RCC 7860 (cell line): ENCODE results near the gene GLDC.
A peak's percentile ranks its signal among the peaks of the same experiment; 100 is the strongest.
"Not testable (repeated sequence)": the region's sequence is repeated elsewhere in the genome, so short reads cannot be mapped to it uniquely, and the experiment has no call there.

Source experiments
- DNase-seq: peaks from one replicate; pipeline ENCODE4 v3.0.0-alpha.2; 2015; ENCODE audit warnings: low spot score
- FAIRE-seq: peaks from 2 replicates; lab custom pipeline; 2012; peaks lifted over from hg19 to GRCh38; lab: Jason Lieb, UNC

Gene GLDC

DNA sequence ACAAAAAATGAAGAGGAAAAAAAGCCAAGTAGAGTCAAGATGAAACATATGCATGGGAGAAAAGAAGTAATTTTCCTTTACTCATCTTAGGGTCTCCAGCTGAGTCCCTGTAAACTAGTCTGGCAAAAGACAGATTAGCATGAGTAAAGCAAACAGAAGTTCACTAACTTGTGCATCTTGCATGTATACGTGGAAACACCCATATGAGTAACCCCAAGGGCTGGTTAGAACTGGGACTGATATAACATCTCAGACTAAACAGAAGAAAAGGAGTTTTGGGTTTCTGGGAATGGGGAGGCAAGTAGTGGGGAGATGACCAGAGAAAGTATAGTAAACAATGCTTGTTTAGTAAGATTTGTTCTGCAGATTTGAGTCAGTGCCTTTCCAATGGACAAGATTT is 20.1 kb upstream of the GLDC start:
- DNase-seq = no peak
- FAIRE-seq = no peak

DNA sequence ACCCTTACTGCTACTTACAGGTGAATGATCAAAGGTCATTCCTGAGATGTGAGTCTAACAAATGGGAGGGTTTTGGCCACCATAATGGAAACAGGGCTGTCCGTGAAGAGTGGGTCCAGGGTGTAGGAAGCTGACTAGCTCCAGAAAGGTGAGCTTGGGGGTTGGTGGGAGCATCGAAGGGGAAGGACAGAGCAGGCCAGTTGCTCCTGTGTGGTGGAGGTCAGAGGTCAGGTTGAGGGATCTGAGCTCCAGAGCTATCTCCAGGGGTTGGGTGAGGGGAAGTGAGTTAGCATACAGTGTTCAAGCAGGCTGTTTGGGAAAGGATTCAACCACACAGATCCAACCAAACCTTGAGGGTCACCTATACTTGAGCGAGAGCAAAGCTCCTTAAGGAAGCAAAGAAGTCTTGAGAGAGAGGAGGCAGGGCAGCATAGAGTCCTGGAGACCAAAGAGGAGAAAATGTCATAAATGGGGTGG is 18.7 kb upstream of the GLDC start:
- FAIRE-seq = no peak
- no peak for DNase-seq

DNA sequence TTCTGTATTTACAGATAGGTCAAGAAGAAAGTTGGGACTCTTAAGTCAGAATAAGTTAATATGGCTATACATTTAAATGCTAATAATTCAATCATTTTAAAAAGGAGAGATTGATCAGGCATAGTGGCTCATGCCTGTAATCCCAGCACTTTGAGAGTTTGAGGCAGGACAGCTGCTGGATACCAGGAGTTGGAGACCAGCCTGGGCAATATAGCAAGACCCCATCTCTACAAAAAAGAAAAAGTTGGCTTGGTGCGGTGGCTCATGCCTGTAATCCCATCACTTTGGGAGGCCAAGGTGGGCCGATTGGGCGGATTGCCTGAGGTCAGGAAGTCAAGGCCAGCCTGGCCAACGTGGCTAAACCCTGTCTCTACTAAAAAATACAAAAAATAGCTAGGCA is 15.0 kb upstream of the GLDC start:
- no peak for DNase-seq
- FAIRE-seq = no peak

DNA sequence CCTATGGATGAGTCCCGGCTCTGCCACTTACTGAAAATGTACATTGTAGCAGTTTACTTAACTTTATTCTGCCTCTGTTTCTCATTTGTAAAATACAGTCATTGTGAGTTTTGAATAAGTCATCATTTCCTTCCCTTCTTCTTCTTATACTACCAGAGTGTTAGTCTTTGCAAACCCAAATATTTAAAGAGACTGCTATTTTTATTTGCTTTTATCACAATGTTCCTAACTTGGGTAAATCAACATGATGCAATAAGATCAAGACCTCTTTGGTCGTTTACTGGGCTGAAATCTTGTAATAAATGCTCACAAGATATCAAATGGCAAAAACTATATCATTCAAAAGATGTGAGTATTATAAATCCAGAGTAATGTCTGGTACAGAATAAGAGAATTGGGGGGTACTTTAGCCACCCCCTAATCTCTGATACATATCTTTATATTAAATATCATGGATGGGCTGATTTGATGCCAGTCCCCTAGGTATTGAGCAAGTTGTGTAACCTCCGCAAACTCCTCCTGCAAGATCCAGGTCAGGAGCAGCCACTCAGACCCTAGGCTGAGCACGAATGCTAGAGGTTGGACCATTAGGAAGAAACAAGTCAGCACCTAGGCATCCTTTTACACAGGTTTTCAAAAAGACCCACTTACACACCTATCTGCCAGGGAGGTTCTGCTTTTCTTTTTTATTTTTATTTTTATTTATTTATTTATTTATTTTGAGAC is 13.3 kb upstream of the GLDC start:
- FAIRE-seq = no peak

DNA sequence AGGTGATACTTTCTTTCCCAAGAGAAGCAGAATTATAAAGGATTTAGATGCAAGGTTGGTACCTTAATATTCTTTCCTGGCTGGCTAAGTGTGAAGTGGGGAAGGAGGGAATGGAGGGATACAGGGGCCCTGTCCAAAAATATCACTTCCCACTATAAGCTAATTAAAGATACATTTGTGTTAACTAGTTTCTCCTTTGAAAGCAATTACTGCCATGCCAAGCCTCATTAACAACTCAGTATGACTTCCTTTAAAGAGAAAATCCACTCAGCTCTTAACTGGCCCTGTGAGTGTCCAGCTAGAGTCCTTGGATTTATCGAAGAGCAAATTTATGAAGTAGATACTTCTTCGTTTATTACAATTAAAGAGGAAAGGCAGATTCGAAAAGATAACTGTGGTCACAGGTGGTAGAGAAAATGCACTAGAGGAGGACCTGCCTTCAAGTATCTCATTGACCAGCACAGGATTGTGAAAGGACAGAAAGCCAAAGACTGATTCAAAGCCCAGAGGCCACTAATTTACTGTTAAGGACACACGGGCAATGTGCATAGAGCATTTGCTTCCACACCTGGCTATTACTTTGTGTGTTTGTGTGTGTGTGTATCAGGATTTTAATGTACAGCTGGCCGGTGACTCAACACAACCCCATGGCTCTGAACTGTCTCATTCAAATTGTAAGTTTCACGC is 11.2 kb upstream of the GLDC start:
- no peak for DNase-seq
- FAIRE-seq = no peak

More for the DNA sequence above, 13.3 kb upstream of the GLDC start:
- no peak for DNase-seq

DNA sequence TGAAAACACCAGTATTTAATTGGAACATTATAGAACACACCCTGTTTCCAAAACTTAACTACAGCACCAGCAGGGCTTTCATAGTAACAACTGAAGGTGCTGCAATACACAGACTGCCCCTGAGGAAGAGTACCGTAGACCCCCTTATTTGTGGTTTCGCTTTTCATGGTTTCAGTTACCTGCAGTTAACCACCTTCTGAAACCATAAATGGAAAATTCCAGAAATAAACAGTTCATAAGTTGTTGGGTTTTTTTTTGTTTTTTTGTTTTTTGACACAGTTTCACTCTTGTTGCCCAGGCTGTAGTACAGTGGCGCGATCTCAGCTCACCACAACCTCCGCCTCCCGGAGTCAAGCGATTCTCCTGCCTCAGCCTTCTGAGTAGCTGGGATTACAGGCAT is 9.5 kb upstream of the GLDC start:
- DNase-seq (no peak), FAIRE-seq (no peak)

DNA sequence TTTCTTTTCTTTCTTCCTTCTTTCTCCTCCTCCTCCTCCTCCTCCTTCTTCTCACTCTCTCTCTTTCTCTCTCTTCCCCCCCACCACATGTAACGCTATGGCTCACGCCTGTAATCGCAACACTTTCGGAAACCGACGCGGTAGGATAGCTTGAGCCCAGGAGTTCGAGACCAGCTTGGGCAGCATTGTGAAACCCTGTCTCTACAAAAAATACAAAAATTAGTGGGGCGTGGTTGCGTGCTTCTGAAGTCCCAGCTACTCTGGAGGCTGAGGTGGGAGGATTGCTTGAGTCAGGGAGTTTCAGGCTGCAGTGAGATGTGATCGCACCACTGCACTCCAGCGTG is 736 bp upstream of the GLDC start:
- no peak for DNase-seq
- no peak for FAIRE-seq

DNA sequence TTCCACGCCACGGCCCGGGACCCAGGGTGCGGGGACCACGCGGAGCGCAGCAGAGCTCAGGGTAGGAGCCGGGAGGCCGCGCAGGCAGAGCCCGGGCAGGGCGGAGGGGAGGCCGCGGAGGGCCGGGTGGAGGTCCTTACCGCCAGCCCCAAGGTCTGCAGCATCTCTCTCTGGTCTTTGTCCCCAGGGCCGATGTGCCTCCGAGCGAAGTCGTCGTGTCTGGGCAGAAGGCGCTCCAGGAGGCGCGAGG is 499 bp downstream of the GLDC start:
- not testable (repeated sequence) for FAIRE-seq, DNase-seq

DNA sequence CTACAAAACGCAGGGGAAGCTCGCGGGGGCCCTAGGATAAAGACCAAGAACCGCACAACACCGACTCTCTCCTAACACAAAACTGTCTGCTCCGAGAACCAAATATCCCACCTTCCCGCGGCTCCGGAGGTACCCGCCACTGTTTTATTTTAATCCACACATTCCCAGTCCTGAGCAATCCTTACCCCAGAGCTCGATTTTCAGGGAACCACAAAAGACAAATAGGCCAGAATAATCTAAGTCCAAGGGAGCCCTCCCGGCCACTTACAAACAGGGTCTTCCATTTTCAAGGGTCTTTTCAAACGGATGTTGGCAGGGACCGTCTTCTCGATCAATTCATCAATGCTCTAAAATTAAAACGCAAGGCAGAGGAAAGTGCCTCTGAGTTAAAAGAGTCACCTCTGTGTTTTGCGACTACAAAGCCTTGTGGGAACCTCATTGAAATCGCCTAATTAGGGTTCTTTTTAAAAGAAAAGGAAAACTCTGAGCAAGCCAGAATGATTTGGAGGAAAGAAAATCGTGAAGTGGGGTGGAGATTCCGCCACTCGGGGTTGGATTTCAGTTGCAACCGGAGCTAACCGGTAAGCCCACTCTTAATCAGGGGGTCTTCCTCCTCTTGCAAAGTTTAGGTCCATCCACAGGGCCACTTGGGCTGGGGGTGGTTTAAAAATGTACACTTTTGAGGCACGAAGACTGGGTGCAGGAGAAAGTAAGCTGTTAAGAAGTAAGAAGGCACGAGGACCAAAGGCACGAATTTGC is 1.0 kb downstream of the GLDC start:
- DNase-seq = no peak
- no peak for FAIRE-seq

DNA sequence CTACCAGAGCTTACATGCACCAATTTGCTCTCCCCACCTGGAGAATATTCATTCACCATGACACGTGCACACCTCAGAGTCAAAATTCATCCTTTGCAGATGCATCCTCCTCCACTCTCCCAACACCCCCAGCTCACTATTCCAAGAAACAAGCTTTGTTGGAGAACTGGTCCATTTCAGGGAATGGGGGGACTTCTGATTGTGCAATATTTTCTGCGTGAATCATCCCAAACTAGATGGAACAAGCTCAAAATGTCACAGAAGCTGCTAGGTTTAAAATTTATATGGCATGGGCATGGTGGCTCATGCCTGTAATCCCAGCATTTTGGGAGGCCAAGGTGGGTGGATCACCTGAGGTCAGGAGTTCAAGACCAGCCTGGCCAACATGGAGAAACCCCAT is 3.6 kb downstream of the GLDC start:
- DNase-seq (no peak), FAIRE-seq (no peak)

DNA sequence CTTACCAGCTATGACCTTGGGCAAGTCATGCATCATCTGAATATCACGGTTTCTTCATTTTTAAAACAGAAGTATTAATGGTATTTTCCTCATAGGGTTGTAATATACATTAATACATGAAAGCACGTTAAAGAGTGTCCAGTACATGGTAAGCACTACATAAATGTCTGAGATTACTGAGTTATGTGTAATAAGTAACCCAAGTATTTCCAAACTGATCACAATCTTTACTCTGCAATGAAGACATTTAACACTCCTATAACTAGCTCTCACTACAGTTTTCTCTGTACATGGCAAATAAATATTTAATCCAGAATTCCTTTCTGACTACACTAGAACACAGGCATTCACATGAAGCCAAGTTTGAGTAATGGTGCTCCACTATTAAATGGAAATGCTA is 4.0 kb downstream of the GLDC start:
- no peak for DNase-seq

DNA sequence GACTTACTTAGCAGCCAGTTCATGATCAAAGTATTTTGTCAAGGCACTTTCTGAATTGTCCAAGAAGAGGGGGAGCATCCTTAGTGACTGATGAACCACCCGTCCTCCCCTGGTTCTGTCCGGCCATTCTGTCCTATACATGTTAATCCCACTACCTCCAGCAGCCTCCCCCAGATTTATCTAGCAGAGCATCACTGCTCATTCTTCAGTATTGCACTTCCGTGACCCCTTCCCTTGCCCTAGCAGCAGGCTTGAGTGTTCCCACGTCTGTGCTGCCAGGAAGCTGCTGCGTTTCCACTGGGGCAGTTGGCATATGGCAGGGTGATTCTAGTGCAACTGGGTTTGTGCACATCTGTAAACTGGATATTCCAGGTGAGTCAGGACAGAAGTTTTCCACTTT is 4.5 kb downstream of the GLDC start:
- FAIRE-seq (no peak), DNase-seq (no peak)

More for the DNA sequence above, 4.0 kb downstream of the GLDC start:
- FAIRE-seq = no peak

DNA sequence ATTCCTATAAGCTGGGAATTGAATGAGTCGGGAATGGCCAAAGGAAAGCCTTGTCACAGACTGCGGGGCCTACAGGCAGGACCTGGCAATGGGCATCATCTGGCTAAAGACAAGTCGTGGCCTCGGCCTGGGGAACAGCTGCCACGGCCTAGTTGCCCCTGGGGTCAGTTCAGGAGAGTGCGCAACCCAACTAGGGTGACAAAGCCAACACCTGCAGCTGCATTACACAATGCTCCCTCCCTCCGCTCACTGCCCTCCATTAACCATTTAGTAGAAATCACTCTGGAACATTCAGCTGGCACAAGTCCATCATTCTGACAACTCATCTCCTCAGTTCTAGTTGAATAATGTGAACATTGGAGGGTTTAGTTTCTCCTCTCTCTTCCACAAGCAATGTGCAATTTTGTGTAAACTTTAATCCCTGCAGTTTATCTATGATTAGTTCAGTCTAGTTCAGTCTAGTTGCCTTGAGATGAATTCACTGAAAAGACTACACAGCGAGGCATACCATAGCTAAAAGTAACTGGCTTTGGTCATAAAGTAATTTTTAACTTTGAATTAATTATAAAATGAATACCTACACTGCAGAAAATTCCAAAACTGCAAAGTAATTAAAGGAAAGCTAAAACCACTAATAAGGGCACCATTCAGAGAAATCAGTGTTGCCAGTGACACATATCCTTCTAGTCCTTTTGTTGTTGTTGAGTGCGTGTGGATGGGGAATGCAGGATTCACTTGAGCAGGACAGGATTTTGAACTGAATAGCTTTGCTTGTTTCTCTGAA is 5.1 kb downstream of the GLDC start:
- no peak for FAIRE-seq
- DNase-seq = no peak

DNA sequence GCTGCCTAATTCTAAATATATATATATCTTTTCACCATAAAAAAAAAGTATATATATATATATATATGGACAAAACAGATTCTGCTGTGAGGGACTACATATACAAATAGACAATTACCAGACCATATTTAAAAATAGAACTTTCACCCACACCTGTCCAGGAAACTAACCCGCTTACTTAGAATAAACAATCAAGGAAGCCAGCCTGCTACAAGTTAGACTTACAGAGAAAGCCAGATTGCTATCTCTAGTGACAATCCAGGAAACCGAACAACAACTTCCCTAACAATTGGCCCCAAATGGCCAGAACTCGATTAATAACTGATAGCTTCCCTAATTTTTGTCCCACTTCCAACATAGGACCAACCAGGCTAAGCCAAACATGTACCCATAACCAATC is 5.9 kb downstream of the GLDC start:
- DNase-seq (no peak), FAIRE-seq (no peak)

DNA sequence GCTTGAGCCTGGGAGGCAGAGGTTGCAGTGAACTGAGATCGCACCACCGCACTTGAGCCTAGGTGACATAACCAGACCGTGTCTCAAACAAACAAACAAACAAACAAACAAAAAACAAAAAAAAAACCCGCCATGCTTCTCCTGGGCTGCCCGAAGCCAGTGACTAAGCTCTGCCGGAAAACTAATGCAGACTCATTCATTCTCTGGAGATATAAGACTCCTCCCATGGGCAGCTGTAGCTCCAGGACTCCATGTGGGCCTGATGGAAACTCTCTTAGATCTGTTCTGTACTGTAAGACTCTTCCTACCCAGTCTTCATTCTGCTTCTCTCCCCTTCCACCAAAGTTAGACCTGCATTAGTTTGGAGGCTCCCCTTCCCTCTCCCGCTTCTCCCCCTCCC is 11.1 kb downstream of the GLDC start:
- DNase-seq (no peak), FAIRE-seq (no peak)

DNA sequence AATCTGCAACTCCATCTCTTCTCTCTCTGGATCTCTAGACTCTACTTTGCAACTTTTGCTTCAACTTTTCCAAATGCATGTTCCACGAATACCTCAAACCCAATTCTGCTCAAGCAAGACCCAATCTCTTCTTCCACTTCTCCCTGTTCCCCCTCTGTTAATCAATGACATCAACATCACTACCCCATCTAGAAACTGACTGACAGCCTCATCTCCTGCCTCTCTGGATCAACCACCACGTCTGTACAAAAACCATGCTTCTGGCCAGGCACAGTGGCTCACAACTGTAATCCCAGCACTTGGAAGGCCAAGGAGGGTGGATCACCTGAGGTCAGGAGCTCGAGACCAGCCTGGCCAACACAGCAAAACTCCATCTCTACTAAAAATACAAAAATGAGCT is 12.2 kb downstream of the GLDC start:
- DNase-seq (no peak), FAIRE-seq (no peak)

DNA sequence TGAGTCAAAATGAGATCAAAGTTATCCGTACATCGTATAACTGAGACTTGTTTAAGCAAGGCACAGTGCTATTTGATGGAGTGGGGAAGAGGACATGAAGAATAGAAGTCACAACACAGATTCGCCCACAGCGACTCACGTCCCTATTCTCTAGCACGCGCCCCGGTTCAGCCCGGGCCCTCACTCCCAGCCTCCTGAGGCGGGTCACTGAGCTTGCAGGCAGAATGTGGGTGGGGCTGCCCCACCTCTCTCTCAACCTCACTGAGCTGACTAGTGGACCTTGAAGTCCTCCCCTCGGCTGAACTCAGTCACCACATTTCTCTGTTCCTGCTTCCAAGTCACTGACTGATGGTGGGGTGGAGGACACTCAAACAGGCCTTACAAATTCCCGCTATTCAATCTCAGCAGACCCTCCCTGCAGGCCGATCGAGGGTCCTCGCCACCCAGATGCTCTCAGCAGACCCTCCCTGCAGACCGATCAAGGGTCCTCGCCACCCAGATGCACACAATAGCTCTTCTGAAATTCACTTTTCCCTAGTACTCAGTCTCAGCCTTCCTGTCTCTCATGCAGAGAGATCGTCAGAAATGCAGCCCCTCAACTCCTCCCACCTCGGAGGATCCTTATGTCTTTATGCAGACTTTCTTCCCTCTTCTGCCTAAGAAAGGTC is 12.9 kb downstream of the GLDC start:
- DNase-seq = peak; percentile 72
- peak; percentile 88 for FAIRE-seq

DNA sequence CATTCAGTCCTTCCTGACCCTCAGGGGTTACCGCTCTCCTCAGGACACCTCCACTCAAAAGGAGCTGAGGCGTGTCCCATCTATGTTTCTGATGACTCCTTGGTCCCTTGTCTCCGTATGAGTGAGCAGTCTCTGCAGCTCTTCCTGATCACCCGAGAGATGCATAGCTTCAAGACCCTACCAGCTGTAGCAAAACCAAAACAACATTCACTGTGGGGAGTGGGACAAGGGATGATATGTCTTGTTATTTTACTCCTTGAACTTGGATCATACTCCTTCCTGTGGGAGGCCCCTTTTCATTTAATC is 14.4 kb downstream of the GLDC start:
- DNase-seq (no peak), FAIRE-seq (no peak)

DNA sequence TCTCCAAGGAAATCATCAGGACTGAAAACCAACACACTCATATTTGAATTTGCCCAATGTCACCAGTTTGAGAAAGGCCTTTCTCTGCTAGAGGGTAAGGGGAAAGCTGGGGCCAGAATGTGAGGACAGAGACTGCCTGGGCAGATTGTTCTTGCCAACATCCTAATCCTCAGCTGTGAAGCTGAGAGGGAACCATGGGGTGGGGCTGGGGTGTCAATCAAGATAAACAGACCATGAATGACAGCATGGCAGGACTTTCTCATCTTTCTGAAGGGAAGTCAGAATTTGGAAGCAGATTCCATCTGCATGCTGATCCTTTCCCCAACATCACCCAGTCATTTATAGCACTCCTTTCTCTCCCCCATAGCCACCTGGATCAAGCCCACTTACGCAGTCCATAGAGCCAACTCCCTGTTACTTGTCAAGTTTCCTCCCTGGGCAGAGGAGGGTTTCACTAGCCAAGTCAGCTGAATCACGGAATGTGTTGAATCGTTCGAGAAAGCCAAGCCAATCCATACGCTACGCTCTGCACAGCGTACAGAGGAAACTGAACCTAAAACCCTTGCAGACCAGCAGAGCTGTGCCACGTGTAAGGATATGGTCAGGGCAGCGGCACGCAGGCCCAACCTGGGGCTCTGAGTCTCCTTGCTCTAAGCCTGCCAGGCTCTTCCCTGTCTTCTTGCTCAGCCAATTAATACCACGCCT is 14.9 kb downstream of the GLDC start:
- FAIRE-seq (no peak), DNase-seq (no peak)

DNA sequence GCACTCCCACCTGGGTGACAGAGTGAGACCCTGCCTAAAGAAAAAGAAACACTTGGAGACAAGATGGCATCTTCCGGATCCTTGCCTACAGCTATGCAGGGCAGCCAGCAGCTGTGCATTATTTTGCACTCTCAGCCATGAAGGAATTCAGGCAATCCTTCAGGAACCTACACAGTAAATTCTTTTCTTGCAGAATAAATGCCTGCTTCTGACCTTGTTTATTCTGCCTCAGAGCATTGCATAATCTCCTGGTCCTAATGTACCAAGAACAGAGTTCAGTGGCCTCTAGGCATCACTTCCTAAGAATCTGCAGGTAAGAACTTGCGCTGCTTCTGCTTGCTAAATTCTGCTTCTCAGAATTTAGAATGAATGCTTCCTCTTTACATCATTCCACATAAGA is 16.8 kb downstream of the GLDC start:
- FAIRE-seq = no peak
- DNase-seq = no peak

DNA sequence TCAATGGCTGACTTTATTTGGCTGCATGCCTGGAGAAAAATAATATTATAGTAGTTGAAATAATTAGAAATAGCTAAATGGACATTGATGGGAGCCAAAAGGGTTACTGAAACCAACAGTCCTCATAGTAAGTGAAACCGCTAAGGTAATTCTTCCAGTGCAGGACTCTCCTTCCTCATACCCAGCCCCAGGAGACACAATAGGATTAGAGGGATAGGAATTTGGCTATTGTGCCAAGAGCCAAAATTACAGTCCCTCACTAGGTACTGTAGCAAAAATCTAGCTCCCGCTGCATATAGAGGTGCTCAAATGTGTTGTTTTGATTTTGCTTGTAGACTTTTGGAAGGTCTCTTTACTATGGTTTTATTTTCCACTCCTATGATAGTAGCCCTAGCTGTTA is 20.2 kb downstream of the GLDC start:
- DNase-seq (no peak), FAIRE-seq (no peak)
